Activated CD8-positive, alpha-beta memory T cell treated with anti-CD3 and anti-CD28 coated beads for 36 hours (primary cell): ENCODE measurements around the gene CALR. TPM values are rescaled to one million over a fixed set of nuclear protein-coding genes. Genes with fewer than 3 reads are reported as not detected.
"Not testable (repeated sequence)": the region's sequence is repeated elsewhere in the genome, so short reads cannot be mapped to it uniquely, and the experiment has no call there.

Experiments
- CTCF ChIA-PET: fragments of 350-600 bp; sonication (Branson Sonifier 250); formaldehyde crosslinking; loops from one replicate; lab custom pipeline; 2021; ENCODE audit warnings: antibody characterized with exemption; lab: Charles Lee
- POLR2A ChIA-PET: fragments of 350-600 bp; sonication (Branson Sonifier 250); formaldehyde crosslinking; loops from one replicate; lab custom pipeline; 2021; ENCODE audit warnings: antibody characterized with exemption; lab: Charles Lee
- total RNA-seq, 2 experiments: library from RNA; stranded (reverse); gene quantifications; one replicate each; pipeline ENCODE4 v1.2.3, GENCODE V29; 2021

CALR gene
- total RNA-seq, 2 experiments from 2014 or later: 805 to 809 TPM

GRCh38 chr19:12957389-12957952 lies 19.1 kb downstream of the CALR start:
- POLR2A ChIA-PET: not testable (repeated sequence)
- CTCF ChIA-PET: interaction anchor here (2.2 kb wide), 1 partner anchor 73 kb away, joined by 5 read pairs; no protein-coding TSS in a partner anchor

GRCh38 chr19:12959481-12959880 lies 21.1 kb downstream of the CALR start:
- ChIA-PET POLR2A (interaction anchor here (0.7 kb wide), 1 partner anchor 74 kb away, joined by 9 read pairs; no protein-coding TSS in a partner anchor), CTCF (interaction anchor here (1.2 to 1.3 kb wide), 2 partner anchors 9 to 18 kb away, joined by 3 to 4 read pairs; no protein-coding TSS in a partner anchor)

GRCh38 chr19:12965017-12965811 lies 26.8 kb downstream of the CALR start:
- CTCF ChIA-PET: interaction anchor here (0.6 to 6.8 kb wide), 63 partner anchors 10 to 1383 kb away, joined by 3 to 83 read pairs (median 4); partner anchors contain the start of genes CACNA1A, CALR, DNASE2 and FARSA
- POLR2A ChIA-PET: interaction anchor here (0.5 to 1.1 kb wide), 6 partner anchors 9 to 190 kb away, joined by 3 to 4 read pairs (median 3); partner anchors contain the start of gene FARSA

GRCh38 chr19:12965812-12966135 lies 27.4 kb downstream of the CALR start:
- POLR2A ChIA-PET: interaction anchor here (0.8 to 1.1 kb wide), 4 partner anchors 19 to 128 kb away, joined by 3 to 4 read pairs (median 4); partner anchors contain the start of gene FARSA
- CTCF ChIA-PET: interaction anchor here (0.6 to 6.8 kb wide), 59 partner anchors 10 to 1384 kb away, joined by 3 to 83 read pairs (median 5); partner anchors contain the start of genes CACNA1A, CALR, DNASE2 and FARSA

- CTCF ChIA-PET: interaction anchor here (0.7 to 6.8 kb wide), 10 partner anchors 8 to 471 kb away, joined by 3 to 83 read pairs (median 3); partner anchors contain the start of genes FARSA and GCDH
- POLR2A ChIA-PET: interaction anchor here (0.6 kb wide), 1 partner anchor 200 kb away, joined by 3 read pairs; no protein-coding TSS in a partner anchor
These were observed 29.5 kb downstream of the CALR start for GRCh38 chr19:12967907-12968306.

- POLR2A ChIA-PET: no interaction called here
These were observed 31.0 kb downstream of the CALR start, which contains the start of gene DAND5 for GRCh38 chr19:12969292-12969988. DAND5 (plus strand) TSS chr19:12969576; CDS start chr19:12969661, 85 bp downstream.

GRCh38 chr19:12970070-12970820 lies 31.8 kb downstream of the CALR start:
- CTCF ChIA-PET: interaction anchor here (4.0 to 6.8 kb wide), 2 partner anchors 6 to 124 kb away, joined by 14 to 83 read pairs; no protein-coding TSS in a partner anchor
- POLR2A ChIA-PET: no interaction called here

More at GRCh38 chr19:12969292-12969988, 31.0 kb downstream of the CALR start, which contains the start of gene DAND5:
- CTCF ChIA-PET: interaction anchor here (4.0 to 6.8 kb wide), 2 partner anchors 7 to 124 kb away, joined by 14 to 83 read pairs; no protein-coding TSS in a partner anchor

GRCh38 chr19:12973236-12973635 lies 34.8 kb downstream of the CALR start:
- CTCF ChIA-PET: no interaction called here
- POLR2A ChIA-PET: no interaction called here

GRCh38 chr19:12974301-12975220 lies 36.2 kb downstream of the CALR start:
- CTCF ChIA-PET: interaction anchor here (2.1 to 7.2 kb wide), 4 partner anchors 8 to 120 kb away, joined by 5 to 126 read pairs (median 96); partner anchors contain the start of gene DAND5
- POLR2A ChIA-PET: interaction anchor here (0.7 kb wide), 1 partner anchor 9 kb away, joined by 3 read pairs; no protein-coding TSS in a partner anchor

- POLR2A ChIA-PET: no interaction called here
These were observed 36.9 kb downstream of the CALR start for GRCh38 chr19:12975221-12975741.

GRCh38 chr19:12976109-12976508 lies 37.7 kb downstream of the CALR start:
- POLR2A ChIA-PET: not testable (repeated sequence)
- CTCF ChIA-PET: interaction anchor here (0.9 to 7.2 kb wide), 9 partner anchors 9 to 156 kb away, joined by 3 to 126 read pairs (median 5); partner anchors contain the start of gene DAND5

More at GRCh38 chr19:12975221-12975741, 36.9 kb downstream of the CALR start:
- CTCF ChIA-PET: interaction anchor here (1.0 to 7.2 kb wide), 7 partner anchors 9 to 157 kb away, joined by 3 to 126 read pairs (median 5); partner anchors contain the start of gene DAND5

- CTCF ChIA-PET: interaction anchor here (0.6 to 7.2 kb wide), 5 partner anchors 13 to 114 kb away, joined by 3 to 126 read pairs (median 6); no protein-coding TSS in a partner anchor
- POLR2A ChIA-PET: no interaction called here
These were observed 41.6 kb downstream of the CALR start for GRCh38 chr19:12979974-12980373.

- POLR2A ChIA-PET: no interaction called here
- CTCF ChIA-PET: interaction anchor here (1.1 to 3.1 kb wide), 4 partner anchors 17 to 111 kb away, joined by 3 to 25 read pairs (median 12); no protein-coding TSS in a partner anchor
These were observed 44.2 kb downstream of the CALR start for GRCh38 chr19:12982648-12983047.

- ChIA-PET POLR2A (no interaction called here), CTCF (interaction anchor here (1.1 to 3.2 kb wide), 5 partner anchors 17 to 111 kb away, joined by 3 to 25 read pairs (median 15); no protein-coding TSS in a partner anchor)
These were observed 44.7 kb downstream of the CALR start for GRCh38 chr19:12983091-12983490.

GRCh38 chr19:12983542-12984142 lies 45.2 kb downstream of the CALR start:
- ChIA-PET CTCF (interaction anchor here (0.6 to 3.2 kb wide), 9 partner anchors 17 to 111 kb away, joined by 3 to 25 read pairs (median 4); no protein-coding TSS in a partner anchor), POLR2A (no interaction called here)
